ENCODE results near the gene COG5. TPM values are rescaled to one million over a fixed set of nuclear protein-coding genes. Genes with fewer than 3 reads are reported as not detected.
A peak's percentile ranks its signal among the peaks of the same experiment; 100 is the strongest.

The COG5 gene
- total RNA-seq, 2 donors from 2014 or later = 50.1 to 102 TPM

GRCh38 chr7:107430057-107430456 lies 133.7 kb downstream of the COG5 start:
- intact Hi-C loops (cut with DNase I) = no loop called here

GRCh38 chr7:107428642-107429041 lies 135.1 kb downstream of the COG5 start:
- ATAC-seq = no peak
- Histone ChIP-seq H3K4me1 (peaks cover 6% of the 10 kb centered on the region), H3K27me3 (no peaks in the 10 kb centered on the region), H3K27ac (no peak overlapping the region), H3K36me3 (replicated peaks in 1 of 2; ENCODE audit: insufficient read depth in 1 of 2, low read depth in 2 of 2) (no peaks in the 10 kb centered on the region), H3K4me3 (no peak overlapping the region), H3K9me3 (no peaks in the 10 kb centered on the region)
- TF ChIP-seq POLR2A (IDR thresholded peaks at IDR 0.05) (no peak), CTCF (IDR thresholded peaks at IDR 0.05) (no peak)
- intact Hi-C loops (cut with DNase I) = no loop called here
- WGBS, 2 donors = 93 to 100% methylated on average over 1 of the region's 1 CpG
- no peak for DNase-seq

More at GRCh38 chr7:107430057-107430456, 133.7 kb downstream of the COG5 start:
- H3K9me3 ChIP-seq = no peaks in the 10 kb centered on the region
- H3K27me3 ChIP-seq = no peaks in the 10 kb centered on the region
- H3K4me1 ChIP-seq = peaks cover 6% of the 10 kb centered on the region
- H3K36me3 ChIP-seq (replicated peaks in 1 of 2; ENCODE audit: insufficient read depth in 1 of 2, low read depth in 2 of 2) = no peaks in the 10 kb centered on the region
- TF ChIP-seq CTCF (IDR thresholded peaks at IDR 0.05) = no peak
- no peak for TF ChIP-seq POLR2A (IDR thresholded peaks at IDR 0.05)
- no peak for DNase-seq
- H3K27ac ChIP-seq = no peak overlapping the region
- no peak overlapping the region for H3K4me3 ChIP-seq
- ATAC-seq = no peak

GRCh38 chr7:107427462-107427861 lies 136.3 kb downstream of the COG5 start:
- ATAC-seq = peak; percentile 65
- Histone ChIP-seq H3K4me1 (peaks cover 6% of the 10 kb centered on the region), H3K27me3 (no peaks in the 10 kb centered on the region), H3K27ac (no peak overlapping the region), H3K4me3 (no peak overlapping the region), H3K36me3 (replicated peaks in 1 of 2; ENCODE audit: insufficient read depth in 1 of 2, low read depth in 2 of 2) (no peaks in the 10 kb centered on the region), H3K9me3 (no peaks in the 10 kb centered on the region)
- DNase-seq = peak; percentile 41 to 77 (median 62)
- WGBS, 2 donors = 22 to 45% methylated on average over 4 to 5 of the region's 5 CpGs
- intact Hi-C loops (cut with DNase I) = no loop called here
- TF ChIP-seq POLR2A (IDR thresholded peaks at IDR 0.05) (no peak), CTCF (IDR thresholded peaks at IDR 0.05) (no peak)

- WGBS, 2 donors = 83% methylated on average over 1 of the region's 1 CpG
- no peak overlapping the region for H3K27ac ChIP-seq
- H3K9me3 ChIP-seq = no peaks in the 10 kb centered on the region
- no peak overlapping the region for H3K4me3 ChIP-seq
- H3K27me3 ChIP-seq = no peaks in the 10 kb centered on the region
- no peaks in the 10 kb centered on the region for H3K4me1 ChIP-seq
- intact Hi-C loops (cut with DNase I) = no loop called here
- ATAC-seq (no peak), DNase-seq (no peak)
- H3K36me3 ChIP-seq (replicated peaks in 1 of 2; ENCODE audit: insufficient read depth in 1 of 2, low read depth in 2 of 2) = peaks cover 0 to 3% of the 10 kb centered on the region in 2 donors
- TF ChIP-seq CTCF (IDR thresholded peaks at IDR 0.05) = no peak
Measured at GRCh38 chr7:107414198-107414597, 149.5 kb downstream of the COG5 start.

- ATAC-seq (no peak), DNase-seq (no peak)
Measured at GRCh38 chr7:107408349-107408748, 155.4 kb downstream of the COG5 start.

More at GRCh38 chr7:107408349-107408748, 155.4 kb downstream of the COG5 start:
- Histone ChIP-seq H3K27me3 (no peaks in the 10 kb centered on the region), H3K4me1 (peaks cover 10% of the 10 kb centered on the region), H3K4me3 (no peak overlapping the region), H3K9me3 (no peaks in the 10 kb centered on the region), H3K27ac (no peak overlapping the region), H3K36me3 (replicated peaks in 1 of 2; ENCODE audit: insufficient read depth in 1 of 2, low read depth in 2 of 2) (peaks cover 0 to 3% of the 10 kb centered on the region in 2 donors)
- TF ChIP-seq POLR2A (IDR thresholded peaks at IDR 0.05) (no peak), CTCF (IDR thresholded peaks at IDR 0.05) (no peak)
- intact Hi-C loops (cut with DNase I) = no loop called here
